ENCODE data around the gene MAP2K5.
A peak's percentile ranks its signal among the peaks of the same experiment; 100 is the strongest.

Gene MAP2K5

DNA sequence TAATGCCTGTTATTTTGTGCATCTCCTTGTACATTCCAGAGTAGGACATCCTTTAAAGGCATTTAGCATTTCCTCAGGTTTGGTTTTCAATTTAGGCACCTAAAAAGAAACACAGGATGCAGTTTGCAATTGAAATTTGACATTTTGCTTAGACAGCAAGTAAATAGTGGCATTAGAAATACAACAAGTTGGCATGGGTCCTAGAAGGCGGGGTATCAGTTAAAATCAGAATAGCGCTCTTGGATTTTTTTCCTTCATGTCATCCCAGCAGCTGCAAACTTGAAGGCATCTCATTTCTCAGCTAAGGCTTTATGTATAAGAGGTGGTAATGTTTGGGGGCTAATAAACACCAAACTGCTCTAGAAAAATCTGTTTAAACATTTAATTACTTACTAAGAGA lies 235.3 kb downstream of the MAP2K5 start:
- no peak for DNase-seq (ENCODE audit: low read depth in 2 of 2, low spot score in 1 of 2)

DNA sequence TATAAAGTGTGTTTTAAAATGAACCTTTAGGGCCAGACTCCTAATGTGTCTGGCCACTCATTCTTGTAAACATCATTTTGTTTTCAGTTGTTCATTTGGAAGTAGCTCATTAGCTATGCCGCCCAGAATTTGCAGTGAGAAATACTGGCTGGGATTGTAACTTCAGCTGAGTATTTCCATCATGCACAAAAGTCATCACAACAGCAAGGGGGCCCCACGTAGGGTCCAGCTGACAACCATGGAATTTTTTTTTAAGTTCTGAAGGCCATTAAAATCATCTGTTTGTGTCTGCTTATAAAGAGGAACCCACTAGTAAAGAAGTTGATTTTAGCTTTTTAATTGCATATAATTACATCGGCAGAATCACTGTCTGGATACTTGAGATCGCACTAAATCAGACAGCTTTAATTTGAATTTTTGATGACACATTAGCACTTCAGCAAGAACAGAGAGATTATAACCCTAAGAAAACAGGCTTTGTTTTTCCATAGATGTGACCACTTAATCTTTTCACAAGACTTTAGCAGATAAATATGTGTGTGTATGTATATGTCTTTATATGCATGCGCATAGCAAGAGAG lies 236.6 kb downstream of the MAP2K5 start:
- no peak for DNase-seq (ENCODE audit: low read depth in 2 of 2, low spot score in 1 of 2)

DNA sequence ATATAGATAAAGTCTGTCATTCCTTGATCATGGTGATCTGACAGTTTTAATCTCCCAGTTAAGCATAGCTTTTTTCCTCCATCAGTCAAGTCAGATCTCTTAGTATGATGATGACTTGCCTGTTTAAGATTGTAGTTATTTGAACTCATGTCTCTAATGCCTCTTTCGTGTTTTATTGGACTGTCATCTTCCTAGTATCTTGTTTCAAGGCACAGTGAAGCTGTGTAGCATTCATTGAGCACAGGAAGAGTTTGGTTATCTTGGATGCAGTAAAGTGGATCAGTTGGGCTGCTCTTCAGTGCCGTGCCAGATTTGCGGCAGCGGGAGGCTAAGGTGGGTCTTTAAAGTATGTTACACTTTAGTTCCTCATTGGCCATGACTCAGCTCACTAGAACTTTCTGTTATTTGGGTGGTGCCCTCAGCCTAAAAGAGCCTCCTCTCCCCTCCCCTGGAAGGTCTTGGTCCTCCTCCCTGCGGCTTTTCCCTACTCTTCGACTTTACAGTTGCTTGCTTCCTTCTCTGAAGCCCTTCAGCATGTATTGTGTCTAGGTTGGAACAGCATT lies 237.1 kb downstream of the MAP2K5 start:
- no peak for DNase-seq (ENCODE audit: low read depth in 2 of 2, low spot score in 1 of 2)

DNA sequence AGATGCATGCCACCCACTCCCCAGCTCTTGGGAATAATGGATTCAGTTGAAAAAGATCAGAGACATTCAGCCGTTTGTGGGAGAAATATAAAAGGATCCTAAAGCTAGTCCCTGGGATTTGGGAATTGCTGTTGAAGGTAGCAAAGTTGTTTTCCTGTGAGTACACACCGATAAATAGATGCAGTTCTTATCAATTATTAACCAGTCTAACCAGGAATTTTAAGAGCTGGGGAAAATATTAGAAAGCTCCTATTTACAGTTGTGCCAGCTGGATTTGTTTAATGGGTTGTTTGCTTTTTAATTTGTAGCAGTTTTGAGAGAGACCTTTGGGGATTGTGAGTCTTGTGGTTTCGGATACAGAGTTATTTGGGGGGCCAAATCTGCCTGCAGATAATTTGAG lies 238.6 kb downstream of the MAP2K5 start:
- DNase-seq (ENCODE audit: low read depth in 2 of 2, low spot score in 1 of 2): no peak

DNA sequence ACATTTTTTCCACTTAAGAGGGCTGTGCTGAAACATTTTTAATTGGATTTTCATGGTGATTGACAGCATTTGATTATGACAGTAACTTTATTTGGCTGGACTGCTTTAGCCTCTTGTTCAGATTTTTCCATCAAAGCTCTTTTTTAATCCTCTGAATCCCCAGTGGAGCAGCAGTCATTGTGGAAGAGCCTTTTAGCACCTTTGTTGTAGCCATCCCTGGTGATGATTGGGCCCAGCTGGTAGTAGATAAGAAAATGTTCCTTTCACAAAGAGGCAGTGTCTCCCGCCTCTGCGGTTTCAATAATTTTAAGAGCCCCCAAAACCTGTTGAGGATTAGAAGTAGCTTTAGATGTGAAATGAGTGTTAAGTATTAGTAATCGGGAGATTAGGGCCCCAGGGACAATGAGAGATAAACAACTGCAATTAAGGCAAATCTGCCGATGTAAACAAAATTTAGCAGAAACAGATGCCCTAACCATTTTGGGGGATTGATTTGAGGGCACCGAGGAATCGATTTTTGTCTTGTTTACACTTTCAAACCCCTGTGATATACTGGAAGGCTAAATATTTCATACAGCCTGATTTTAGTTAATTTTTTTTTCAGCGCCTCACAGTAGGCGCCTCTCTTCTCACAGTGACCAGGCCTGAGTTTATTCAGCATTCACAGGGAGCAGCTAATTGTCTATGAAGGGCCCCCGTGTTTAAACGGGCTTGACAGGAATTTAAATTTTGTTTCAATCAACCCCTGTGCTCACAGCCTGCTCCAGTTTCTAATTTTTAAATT lies 239.6 kb downstream of the MAP2K5 start:
- DNase-seq (ENCODE audit: low read depth in 2 of 2, low spot score in 1 of 2): no peak

DNA sequence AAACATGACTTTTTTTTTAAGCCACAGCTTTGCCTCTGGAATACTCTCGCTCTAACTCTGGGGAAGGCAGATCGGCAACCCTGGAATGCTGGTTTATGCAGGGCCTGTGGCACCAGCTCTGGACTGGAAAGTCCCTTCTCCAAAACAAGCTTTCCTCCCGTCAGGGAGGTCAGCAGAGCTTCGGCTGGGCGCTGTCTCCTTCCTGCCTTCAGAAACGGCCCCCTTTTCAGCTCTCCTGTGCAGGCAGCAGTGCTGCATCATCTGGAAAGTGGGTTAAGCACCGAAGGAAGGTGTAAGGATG lies 240.1 kb downstream of the MAP2K5 start:
- no peak for DNase-seq (ENCODE audit: low read depth in 2 of 2, low spot score in 1 of 2)

DNA sequence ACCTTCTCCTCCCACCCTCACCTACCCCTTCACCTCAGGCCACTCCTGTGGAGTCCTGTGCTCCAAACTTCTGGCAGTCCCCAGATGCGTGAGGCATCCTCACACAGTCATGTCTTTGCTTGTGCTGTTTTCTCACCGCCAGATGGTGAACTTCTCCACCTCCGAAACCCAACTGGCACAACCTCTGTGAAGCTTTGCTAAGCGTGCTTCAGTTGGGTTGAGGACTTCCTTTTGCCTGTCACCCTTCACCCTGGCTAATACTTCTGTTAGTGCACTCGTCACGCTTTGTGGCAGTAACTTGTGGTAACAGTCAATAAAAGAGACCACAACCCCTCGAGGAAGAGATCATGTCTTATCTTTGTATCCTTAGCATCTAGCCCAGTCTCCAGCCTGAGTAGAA lies 240.8 kb downstream of the MAP2K5 start:
- DNase-seq (ENCODE audit: low read depth in 2 of 2, low spot score in 1 of 2): peak in 1 of 2 donors; percentile 22

DNA sequence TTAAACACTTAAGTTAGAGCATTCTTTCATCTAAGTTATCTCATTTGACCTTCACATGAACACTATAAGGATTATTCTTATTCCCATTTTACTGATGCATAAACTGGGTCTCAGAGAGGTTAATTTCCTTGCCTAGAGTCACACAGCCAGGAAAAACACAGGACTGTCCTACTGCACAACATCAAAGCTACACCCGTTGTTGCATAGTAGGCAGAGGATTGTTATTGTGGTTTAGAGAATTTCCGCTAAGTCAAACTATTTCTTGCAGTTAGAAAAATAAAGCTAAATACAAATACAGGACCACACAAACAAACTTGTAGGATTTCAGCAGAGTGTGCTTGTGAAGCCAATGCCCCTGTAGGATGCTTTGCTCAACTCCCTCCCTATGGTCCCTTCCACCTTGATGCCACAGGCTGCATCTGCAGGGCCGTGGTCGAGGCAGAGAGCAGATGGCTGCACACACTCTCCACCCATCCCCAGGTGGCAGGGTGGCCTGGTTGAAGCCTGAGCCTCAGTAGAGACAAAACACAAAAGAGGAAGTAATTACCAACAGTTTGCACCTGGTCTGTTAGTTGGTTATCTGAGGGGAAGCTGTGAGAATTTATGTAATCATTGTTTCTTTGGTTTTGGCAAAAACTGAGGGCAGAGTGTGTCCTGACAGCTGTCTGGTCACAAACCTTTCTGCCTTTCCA lies 241.7 kb downstream of the MAP2K5 start:
- no peak for DNase-seq (ENCODE audit: low read depth in 2 of 2, low spot score in 1 of 2)

DNA sequence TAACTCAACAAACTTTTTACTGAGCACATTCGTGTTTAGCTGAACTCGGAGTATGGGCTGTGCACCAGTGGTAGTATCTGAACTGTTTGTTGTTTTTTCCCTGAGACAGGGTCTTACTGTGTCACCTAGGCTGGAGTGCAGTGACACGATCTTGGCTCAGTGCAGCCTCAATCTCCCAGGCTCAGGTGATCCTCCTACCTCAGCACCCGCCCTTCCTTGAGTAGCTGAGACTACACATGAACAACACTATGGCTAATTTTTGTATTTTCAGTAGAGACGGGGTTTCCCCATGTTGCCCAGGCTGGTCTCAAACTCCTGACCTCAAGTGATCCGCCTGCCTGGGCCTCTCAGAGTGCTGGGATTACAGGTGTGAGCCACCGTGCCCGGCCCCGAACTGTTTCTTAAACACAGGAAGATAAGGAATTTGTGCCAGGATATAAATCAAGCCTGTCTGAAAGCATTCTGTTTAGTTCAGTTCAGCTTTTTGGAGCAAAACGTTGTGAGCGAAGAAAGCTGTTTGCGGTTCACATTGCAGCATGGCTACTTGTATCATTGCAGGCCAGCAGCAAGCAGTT lies 242.4 kb downstream of the MAP2K5 start:
- DNase-seq (ENCODE audit: low read depth in 2 of 2, low spot score in 1 of 2): no peak

DNA sequence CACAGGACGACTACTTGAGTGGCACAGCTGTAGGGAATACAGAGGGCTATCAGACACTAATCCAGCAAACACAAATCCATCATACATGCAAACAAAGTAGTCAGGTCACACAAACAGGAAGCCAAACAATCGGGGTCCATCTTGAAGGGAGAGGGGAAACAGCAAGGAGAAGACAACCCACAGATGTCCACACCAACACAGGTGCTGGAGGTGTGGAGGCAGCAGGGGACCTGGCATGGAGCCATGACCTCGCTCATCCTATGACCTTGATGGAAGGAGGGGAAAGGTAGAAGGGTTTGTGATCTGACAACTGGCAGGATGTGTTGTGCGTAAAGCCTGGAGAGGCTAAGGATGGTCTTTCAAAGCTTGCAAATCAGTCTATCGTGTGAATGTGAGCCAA lies 242.9 kb downstream of the MAP2K5 start:
- no peak for DNase-seq (ENCODE audit: low read depth in 2 of 2, low spot score in 1 of 2)

DNA sequence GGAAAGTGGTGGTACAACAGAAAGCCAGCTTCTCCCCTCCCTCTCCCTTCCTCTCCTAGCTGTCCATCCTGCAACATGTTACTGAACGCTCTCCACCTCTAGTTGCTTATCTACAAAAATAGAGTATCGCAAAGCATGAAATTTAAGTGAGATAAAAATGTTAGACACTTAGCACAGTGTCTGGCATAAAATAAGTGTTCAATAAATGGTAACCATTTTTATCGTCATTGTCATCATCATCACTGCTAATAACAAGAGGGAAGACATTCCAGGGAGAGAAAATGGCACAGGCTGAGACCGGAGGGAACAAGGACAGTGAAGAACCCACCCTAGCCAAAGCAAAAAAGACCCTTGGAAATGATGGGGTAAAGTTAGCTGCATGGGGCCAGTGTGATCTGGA lies 244.1 kb downstream of the MAP2K5 start:
- DNase-seq (ENCODE audit: low read depth in 2 of 2, low spot score in 1 of 2): no peak

DNA sequence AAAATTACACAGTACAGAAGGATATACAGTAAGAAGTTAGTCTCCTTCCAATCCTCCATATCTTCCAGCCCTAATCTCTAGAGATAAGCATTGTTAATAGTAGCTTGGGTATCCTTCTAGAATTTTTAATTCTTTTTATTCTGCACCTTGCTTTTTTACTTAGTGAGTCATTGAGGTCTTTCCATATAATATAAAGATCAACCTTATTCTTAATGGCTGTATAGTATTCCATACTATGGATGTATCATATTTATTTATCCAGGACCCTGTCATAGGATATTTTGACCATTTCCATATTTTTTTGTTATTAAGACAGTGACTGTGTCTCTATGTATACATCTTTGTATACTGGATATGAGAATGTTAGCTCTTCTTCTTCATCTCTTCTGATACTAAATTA lies 246.5 kb downstream of the MAP2K5 start:
- DNase-seq (ENCODE audit: low read depth in 2 of 2, low spot score in 1 of 2): no peak

DNA sequence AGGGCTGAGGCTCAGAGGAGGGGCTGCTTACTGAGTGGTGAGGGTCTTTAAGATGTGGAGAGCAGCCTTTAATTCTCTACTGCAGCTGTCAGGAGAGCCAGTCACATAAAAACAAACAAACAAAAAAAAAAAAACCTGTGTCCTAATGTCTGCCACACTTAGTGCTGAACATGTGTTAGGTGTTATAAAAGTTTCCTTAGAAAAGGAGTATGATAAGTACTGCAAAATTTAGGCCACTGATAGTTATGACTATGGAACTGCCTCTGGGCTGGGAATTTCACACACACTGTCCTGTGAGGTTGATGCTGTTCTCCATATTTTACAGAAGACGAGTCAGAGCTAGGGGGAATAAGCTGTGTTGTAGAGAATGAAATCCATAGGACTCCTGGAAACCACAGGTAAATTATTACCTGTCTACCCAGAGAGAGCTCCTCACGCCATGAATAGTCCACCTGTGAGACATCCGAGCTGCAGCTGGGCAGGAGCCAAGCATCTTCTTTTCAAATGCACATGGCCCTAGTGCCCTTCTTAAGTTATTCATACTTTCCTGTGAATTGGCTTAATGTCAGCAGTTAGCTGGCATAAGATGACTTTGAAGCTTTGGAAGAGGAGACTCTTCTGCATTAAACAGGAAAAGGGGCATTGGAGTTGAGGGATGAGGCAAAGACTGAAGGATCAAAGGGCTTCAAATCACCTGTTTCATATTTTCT lies 248.3 kb downstream of the MAP2K5 start:
- DNase-seq (ENCODE audit: low read depth in 2 of 2, low spot score in 1 of 2): no peak

DNA sequence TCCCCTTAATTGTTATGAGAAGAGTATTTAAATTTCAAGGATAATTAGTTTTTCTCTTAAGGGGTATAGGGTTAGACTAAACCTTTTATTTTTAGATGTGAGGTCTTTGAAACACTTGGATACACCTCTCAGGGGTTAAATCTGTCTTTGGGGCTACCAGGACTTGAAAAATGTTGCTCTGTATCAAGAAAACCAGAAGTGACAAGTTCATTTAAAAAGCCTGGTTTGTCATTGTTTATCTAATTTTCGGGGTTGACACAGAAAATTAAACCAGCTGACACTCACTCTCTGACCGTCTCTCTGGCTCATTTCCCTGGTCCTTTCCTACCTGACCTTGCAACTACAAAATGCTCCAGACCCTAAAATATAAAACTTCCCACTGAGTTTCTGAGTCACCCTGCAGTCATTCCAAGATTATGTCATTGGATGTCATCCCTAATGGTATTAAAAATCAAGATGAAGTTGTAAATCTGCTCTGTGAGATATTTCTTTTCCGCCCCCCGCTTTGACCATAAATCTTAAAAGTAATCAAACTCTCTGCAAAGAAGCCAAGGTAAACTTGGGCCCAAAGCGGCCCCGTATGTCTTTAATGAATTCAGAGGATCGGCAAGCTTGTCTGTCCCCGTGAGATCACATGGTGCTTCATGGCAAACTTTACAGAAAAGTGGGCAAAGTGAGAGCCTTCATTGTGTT lies 249.9 kb downstream of the MAP2K5 start:
- DNase-seq (ENCODE audit: low read depth in 2 of 2, low spot score in 1 of 2): no peak

DNA sequence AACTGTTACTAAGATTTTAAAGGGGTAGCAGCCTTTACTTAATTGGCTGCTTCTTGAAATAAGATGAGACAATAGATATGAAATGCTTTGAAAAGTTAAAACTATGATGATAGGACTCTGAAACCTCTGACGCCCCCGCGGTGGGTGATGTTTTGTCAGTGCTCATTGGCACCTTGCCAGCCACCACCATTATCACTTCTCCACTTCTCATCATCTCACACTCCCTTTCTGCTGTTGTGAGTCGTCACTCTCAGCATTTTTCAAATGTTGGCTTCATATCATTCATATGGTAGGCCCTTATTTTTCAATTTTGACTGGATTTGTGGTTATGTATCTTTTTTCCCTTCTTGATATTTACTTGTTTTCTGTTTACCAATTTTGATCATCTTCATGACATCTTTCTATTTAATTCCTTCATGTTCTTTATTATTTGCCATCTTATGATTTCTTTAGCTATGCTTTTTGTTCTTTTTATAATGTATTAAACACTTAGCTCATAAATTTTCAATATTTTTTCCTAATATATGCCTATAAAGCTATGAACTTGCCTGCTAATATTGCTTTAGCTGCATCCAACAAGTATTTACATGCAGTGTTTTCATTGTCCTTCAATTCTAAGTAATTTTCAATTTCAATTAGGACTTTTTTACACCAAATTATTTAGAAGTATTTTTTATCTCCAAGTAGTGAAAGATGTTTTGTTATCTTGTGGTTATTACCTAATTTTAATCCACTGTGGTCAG lies 252.5 kb downstream of the MAP2K5 start:
- no peak for DNase-seq (ENCODE audit: low read depth in 2 of 2, low spot score in 1 of 2)

DNA sequence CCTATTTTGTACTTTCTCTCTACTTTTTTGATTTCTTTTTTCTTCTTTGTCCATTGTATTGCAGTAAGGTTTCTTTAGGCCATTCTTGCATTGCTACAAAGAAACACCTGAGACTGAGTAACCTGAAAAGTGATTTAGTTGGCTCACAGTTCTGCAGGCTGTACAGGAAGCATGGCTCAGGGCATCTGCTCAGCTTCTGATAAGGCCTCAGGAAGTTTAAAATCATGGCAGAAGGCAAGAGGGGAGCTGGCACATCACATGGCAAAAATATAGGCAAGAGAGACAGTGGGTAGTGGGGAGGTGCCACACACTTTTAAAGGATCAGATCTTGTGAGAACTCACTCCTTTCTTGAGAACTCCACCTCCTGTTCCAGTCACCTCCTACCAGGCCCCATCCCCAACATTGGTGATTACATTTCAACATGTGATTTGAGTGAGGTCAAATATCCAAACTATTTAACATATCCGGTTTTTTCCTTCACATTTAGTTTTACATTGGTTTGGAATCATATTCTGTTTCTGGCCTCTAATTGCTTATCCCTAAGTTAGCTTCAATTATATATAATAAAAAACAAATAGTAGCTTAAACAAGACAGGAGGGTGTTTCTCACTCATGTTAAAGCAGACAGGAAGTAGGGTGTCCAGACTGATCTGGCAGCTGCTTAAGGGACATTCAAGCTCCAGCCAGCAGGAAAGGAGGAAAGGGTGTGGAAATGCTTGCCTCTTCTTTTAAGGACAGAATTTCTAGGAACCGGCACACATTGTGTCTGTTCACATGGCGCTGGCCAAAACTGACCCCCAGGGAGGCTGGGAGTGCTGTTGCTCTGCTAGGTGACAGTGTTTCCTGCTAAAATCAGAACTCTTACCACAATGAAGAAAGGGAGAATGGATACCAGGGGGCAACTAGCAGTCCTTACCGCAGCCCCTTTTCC lies 254.0 kb downstream of the MAP2K5 start:
- no peak for DNase-seq (ENCODE audit: low read depth in 2 of 2, low spot score in 1 of 2)

DNA sequence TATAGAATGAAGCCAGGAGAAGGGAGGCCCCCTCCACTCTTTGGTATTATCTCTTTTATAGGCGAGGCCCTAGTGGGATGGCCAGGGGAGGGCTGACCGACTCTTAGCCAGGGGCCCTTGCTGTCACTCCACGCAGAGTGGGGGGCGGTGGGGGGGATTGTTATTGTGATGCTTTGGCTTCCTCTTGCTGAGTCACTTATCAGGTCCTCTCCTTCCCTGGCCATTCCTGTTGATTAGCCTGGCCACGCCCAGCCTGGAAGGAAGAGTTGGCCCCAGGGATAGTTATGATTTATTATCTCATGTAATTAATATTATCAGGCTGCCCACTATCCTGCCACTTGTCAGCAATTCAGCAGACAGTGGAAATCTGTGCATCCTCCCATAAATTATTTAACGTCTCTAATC lies 257.3 kb downstream of the MAP2K5 start:
- no peak for DNase-seq (ENCODE audit: low read depth in 2 of 2, low spot score in 1 of 2)

DNA sequence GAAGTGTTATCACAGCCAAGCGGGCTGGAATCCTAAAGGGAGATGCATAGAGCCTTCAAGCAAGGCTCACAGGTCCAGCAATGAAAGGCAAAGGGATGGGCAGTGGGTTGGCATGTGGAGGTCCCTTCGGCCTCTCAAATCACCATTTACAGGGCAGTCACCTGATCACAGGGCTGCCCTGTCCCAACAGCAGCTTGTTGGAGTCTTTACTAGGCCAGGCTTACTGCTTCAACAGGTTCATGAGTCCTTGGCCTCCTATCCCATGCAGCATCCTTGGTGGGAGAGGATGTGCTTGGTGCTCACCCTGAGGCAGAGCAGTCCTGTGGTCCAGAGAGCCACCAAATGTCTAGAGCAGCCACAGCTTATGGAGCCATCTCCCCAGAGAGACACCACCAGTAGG lies 258.6 kb downstream of the MAP2K5 start:
- DNase-seq (ENCODE audit: low read depth in 2 of 2, low spot score in 1 of 2): no peak
